BE2C (cell line): ENCODE measurements around the gene HOXC10.
A peak's percentile ranks its signal among the peaks of the same experiment; 100 is the strongest.

Experiments used
- DNase-seq: peaks from one replicate; pipeline ENCODE4 v3.0.0-alpha.2; 2020
- H3K27me3 ChIP-seq: fragments of 250-450 bp; sonication (Bioruptor Pico); 2 replicates; pipeline ENCODE4 v1.5.1; 2020; ENCODE audit warnings: mild to moderate bottlenecking
- H3K36me3 ChIP-seq: fragments of 250-450 bp; sonication (Bioruptor Pico); 2 replicates; pipeline ENCODE4 v1.5.1; 2020; ENCODE audit warnings: mild to moderate bottlenecking
- H3K4me1 ChIP-seq: fragments of 250-450 bp; sonication (Bioruptor Pico); 2 replicates; pipeline ENCODE4 v1.5.1; 2020
- H3K4me3 ChIP-seq: 2 replicates; pipeline ENCODE4 v1.5.1; 2011; ENCODE audit warnings: low read depth, low read length
- H3K9me3 ChIP-seq: fragments of 250-450 bp; sonication (Bioruptor Pico); 2 replicates; pipeline ENCODE4 v1.5.1; 2020
- CTCF ChIP-seq: IDR thresholded peaks from 2 replicates; pipeline ENCODE4 v1.5.1; 2012; ENCODE audit warnings: mild to moderate bottlenecking, low read depth, low read length

HOXC10 gene

DNA sequence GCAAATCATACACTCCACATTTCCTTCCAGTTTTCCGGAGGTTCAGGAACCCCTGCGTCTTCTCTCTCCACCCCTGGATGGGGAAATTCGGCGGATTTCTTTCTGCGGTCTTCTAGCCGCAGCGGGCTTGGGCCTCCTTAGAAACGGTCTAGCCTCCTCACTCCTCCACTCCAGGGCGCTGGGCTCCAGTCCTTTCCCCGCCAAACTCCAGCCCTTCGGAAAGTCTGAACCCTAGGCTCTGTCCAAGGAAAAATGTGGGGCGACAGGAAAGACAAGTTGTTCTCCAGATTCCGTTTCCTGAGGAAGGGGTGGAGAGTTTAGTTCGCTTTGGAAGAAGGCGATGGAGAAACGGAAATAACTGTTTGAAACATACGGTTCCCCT is 1.4 kb upstream of the HOXC10 start:
- Histone ChIP-seq H3K36me3 (no peaks in the 10 kb centered on the region), H3K4me1 (peaks cover 2% of the 10 kb centered on the region), H3K4me3 (no peak overlapping the region), H3K9me3 (no peaks in the 10 kb centered on the region), H3K27me3 (peaks cover 21% of the 10 kb centered on the region)
- DNase-seq, result no peak
- no peak for TF ChIP-seq CTCF

- Histone ChIP-seq H3K4me3 (no peak overlapping the region), H3K9me3 (no peaks in the 10 kb centered on the region), H3K4me1 (peaks cover 7% of the 10 kb centered on the region), H3K27me3 (peaks cover 21% of the 10 kb centered on the region), H3K36me3 (no peaks in the 10 kb centered on the region)
- no peak for DNase-seq
- no peak for TF ChIP-seq CTCF
Observed at GRCh38 chr12:53983950-53984572, 885 bp upstream of the HOXC10 start.

DNA sequence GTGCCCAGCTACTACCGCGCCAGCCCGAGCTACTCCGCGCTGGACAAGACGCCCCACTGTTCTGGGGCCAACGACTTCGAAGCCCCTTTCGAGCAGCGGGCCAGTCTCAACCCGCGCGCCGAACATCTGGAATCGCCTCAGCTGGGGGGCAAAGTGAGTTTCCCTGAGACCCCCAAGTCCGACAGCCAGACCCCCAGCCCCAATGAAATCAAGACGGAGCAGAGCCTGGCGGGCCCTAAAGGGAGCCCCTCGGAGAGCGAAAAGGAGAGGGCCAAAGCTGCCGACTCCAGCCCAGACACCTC is 697 bp downstream of the HOXC10 start:
- no peak for DNase-seq
- Histone ChIP-seq H3K4me1 (peaks cover 8% of the 10 kb centered on the region), H3K4me3 (peak overlapping the region; percentile 75), H3K9me3 (no peaks in the 10 kb centered on the region), H3K36me3 (no peaks in the 10 kb centered on the region), H3K27me3 (peaks cover 21% of the 10 kb centered on the region)
- TF ChIP-seq CTCF, result no peak

- Histone ChIP-seq H3K9me3 (no peaks in the 10 kb centered on the region), H3K27me3 (peaks cover 21% of the 10 kb centered on the region), H3K4me1 (peaks cover 8% of the 10 kb centered on the region), H3K36me3 (no peaks in the 10 kb centered on the region), H3K4me3 (peak overlapping the region; percentile 75)
- DNase-seq, result no peak
- no peak; the same call in 1 of the 2 replicates for TF ChIP-seq CTCF
Observed at GRCh38 chr12:53985994-53986685, 1.2 kb downstream of the HOXC10 start.

DNA sequence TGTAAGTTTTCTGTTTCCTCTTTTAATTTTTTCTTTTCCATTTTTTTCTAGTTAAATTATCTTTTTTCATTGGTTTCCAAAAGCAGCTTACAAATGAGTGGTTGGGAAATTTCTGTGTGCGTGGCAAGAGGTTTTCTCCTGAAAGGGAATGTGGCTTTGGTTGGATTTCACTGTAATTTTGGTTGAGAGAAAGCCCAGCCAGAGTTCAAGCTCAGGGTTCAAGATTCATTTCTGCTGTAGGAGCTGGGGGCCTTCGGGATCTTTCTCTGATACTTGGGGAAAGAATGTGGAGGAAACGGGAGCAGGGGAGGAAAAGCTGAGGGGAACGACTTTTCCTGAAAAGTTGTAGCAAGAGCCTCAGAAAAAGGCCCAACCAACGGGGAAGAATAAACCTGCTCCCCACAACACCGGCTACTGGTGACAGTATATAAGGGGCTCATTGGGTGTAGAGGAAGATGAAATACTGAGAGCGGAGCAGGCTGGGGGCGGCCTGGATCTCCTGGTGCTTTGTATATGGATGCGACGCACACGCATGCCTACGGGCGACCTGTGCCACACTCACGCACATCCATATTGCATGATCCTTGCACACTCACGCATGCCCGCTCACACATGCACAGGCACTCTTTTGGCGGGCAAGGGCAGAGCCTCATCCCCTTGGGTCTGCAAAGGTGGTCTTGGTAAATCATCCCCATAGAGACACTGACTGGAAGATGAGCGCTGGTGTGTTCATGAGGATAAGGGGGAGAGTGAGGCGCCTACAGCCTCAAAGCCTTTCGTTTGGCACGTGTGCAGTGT is 1.9 kb downstream of the HOXC10 start:
- H3K27me3 ChIP-seq, result peaks cover 21% of the 10 kb centered on the region
- H3K36me3 ChIP-seq, result no peaks in the 10 kb centered on the region
- peaks cover 8% of the 10 kb centered on the region for H3K4me1 ChIP-seq
- no peak for TF ChIP-seq CTCF
- H3K4me3 ChIP-seq, result peak overlapping the region; percentile 75
- H3K9me3 ChIP-seq, result no peaks in the 10 kb centered on the region
- no peak for DNase-seq

DNA sequence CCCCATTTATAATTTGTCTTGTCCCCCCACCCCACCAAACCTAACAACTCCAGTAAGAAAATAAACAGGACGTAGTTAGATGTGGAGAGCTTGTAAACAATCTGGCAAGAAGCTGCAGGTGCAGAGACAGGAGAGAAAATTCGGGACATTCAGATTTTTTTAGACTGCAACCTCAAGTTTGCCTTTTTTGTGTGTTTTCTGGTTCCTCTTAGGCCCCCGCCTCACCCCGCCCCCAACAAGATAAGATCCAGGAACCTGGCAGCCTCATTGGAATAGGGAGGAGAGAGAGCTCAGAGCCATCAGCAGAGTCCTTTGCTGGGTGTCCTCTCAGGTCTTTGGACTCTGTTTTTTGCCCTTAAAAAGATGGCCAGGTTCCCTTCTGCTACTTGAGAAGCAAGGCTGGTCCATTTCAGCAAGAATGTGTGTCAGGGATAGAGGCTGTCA is 2.9 kb downstream of the HOXC10 start:
- H3K9me3 ChIP-seq, result no peaks in the 10 kb centered on the region
- H3K27me3 ChIP-seq, result peaks cover 21% of the 10 kb centered on the region
- DNase-seq, result no peak
- peaks cover 8% of the 10 kb centered on the region for H3K4me1 ChIP-seq
- H3K36me3 ChIP-seq, result no peaks in the 10 kb centered on the region
- no peak overlapping the region for H3K4me3 ChIP-seq
- TF ChIP-seq CTCF, result no peak
